ENCODE results near the gene HEBP1.

The HEBP1 gene

GRCh38 chr12:13023811-13024530 lies 23.9 kb upstream of the HEBP1 start:
- no peak for DNase-seq (ENCODE audit: low read depth)

GRCh38 chr12:13022851-13023271 lies 22.8 kb upstream of the HEBP1 start:
- DNase-seq (ENCODE audit: low read depth) = no peak

- DNase-seq (ENCODE audit: low read depth) = no peak
Observed at GRCh38 chr12:13011098-13011497, 11.0 kb upstream of the HEBP1 start.

- DNase-seq (ENCODE audit: low read depth) = no peak
Observed at GRCh38 chr12:13008741-13009380, 8.8 kb upstream of the HEBP1 start.

GRCh38 chr12:13007496-13008233 lies 7.6 kb upstream of the HEBP1 start:
- DNase-seq (ENCODE audit: low read depth) = no peak

GRCh38 chr12:13005649-13006048 lies 5.6 kb upstream of the HEBP1 start:
- DNase-seq (ENCODE audit: low read depth) = no peak

GRCh38 chr12:13004986-13005385 lies 4.9 kb upstream of the HEBP1 start:
- no peak for DNase-seq (ENCODE audit: low read depth)

GRCh38 chr12:13004361-13004760 lies 4.3 kb upstream of the HEBP1 start:
- no peak for DNase-seq (ENCODE audit: low read depth)

- no peak for DNase-seq (ENCODE audit: low read depth)
Observed at GRCh38 chr12:13002301-13003097, 2.4 kb upstream of the HEBP1 start.

GRCh38 chr12:13001775-13002040 lies 1.6 kb upstream of the HEBP1 start:
- DNase-seq (ENCODE audit: low read depth) = no peak

GRCh38 chr12:13000925-13001774 lies 1.1 kb upstream of the HEBP1 start:
- DNase-seq (ENCODE audit: low read depth) = peak; percentile 17

GRCh38 chr12:13000616-13000924 lies 505 bp upstream of the HEBP1 start:
- DNase-seq (ENCODE audit: low read depth) = no peak

- no peak for DNase-seq (ENCODE audit: low read depth)
Observed at GRCh38 chr12:12999271-12999958, 650 bp downstream of the HEBP1 start.

GRCh38 chr12:12998248-12998647 lies 1.8 kb downstream of the HEBP1 start:
- DNase-seq (ENCODE audit: low read depth) = no peak

- DNase-seq (ENCODE audit: low read depth) = no peak
Observed at GRCh38 chr12:12997734-12998133, 2.3 kb downstream of the HEBP1 start.

GRCh38 chr12:12997156-12997555 lies 2.9 kb downstream of the HEBP1 start:
- DNase-seq (ENCODE audit: low read depth) = no peak

GRCh38 chr12:12996209-12996608 lies 3.9 kb downstream of the HEBP1 start:
- DNase-seq (ENCODE audit: low read depth) = no peak

- DNase-seq (ENCODE audit: low read depth) = no peak
Observed at GRCh38 chr12:12995088-12995487, 5.0 kb downstream of the HEBP1 start.

- no peak for DNase-seq (ENCODE audit: low read depth)
Observed at GRCh38 chr12:12993367-12993766, 6.7 kb downstream of the HEBP1 start.

GRCh38 chr12:12992418-12993130 lies 7.5 kb downstream of the HEBP1 start:
- DNase-seq (ENCODE audit: low read depth) = no peak

All from activated T-cell treated with anti-CD3 and anti-CD28 coated beads for 1 hour (primary cell).